ENCODE measurements around the gene MRPL20.
"Not testable (repeated sequence)": the region's sequence is repeated elsewhere in the genome, so short reads cannot be mapped to it uniquely, and the experiment has no call there.

MRPL20 gene

DNA sequence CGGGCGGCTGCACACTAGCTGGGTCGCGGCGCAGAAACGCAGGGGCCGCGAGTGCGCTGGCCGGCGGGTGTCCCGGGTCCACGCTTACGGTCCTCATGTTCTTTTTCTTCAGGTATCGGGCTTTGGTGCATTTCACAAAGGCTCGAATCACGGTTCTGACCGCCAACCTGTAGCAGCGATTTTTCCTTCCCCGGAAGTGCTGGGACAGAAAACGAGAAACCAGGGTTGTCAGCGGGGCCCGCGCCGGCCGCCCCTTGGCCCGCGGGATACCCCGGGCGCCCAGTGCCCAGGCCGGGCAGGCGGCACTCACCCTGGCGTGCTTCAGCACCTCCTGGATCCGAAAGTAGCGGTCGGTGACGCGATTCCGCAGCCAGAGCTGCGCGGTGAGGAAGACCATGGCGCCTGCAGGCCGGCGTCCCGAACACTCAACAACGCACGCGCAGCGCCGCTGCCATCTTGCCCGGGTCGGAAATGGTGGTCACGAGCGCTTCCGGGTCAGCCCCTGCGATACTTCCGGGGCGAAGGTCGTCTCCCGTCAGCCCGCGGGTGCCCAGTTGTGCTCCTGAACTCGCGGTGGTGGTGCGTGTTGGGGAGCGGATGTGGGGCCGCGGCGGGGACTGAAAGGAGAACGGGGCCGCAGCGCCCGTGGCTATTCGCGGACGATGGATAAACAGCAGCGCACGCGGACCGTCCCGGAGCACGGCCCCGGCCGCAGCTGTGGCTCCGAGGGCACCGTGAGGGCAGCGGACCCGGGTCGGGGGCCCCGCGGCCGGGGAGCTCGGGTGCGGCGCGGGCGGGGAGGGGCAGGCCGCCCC is at the start of gene MRPL20:
Gene MRPL20, minus strand, starts transcription at position 473 of the 815 bp plus-strand sequence. Its CDS starts 76 bp downstream, at position 397.
- peak; percentile 87 for DNase-seq (ENCODE audit: low spot score)

DNA sequence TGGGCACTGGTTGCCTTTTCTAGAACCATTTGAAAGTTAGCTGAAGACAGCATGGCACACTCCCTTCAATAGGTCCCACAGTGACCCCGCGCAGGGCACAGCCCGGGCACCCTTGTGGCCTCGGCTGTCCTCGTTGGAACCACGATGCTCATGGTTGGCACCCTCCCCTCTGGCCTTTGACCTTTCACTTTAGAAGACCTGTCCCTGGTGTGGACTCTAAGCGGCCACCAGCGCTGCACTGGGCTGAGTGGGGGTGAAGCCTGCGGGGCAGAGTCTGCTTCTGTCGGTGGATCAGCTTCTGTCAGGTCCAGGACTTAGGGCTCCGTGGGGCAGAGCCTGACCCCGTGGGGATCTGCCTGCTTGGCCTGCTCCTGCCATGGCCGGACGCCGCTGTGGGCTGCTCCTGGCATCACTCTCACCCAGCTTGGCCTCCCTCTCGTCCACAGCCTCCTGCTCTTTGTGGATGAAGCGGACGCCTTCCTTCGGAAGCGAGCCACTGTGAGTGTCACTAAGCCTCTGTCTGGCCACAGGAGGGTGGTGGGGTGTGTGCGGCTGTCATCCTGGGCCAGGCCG is 49.7 kb upstream of the MRPL20 start:
- not testable (repeated sequence) for DNase-seq (ENCODE audit: low spot score)

DNA sequence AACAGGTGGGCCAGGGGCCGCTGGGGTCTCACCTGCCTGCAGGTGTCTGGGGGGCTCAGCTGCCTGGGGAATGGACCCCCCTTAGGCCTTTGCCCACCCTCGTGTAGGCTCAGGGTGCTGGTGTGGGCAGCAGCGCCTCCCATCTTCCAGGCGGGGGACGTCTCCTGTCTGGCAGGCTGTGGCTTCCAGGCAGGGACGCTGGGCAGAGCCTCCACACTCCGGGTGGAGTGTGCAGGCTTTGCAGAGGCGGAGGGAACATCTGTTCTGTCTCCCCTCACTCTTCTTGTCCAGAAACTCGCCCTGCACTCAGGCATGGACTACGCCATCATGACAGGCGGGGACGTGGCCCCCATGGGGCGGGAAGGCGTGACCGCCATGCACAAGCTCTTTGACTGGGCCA is 48.8 kb upstream of the MRPL20 start:
- DNase-seq (ENCODE audit: low spot score), result not testable (repeated sequence)

DNA sequence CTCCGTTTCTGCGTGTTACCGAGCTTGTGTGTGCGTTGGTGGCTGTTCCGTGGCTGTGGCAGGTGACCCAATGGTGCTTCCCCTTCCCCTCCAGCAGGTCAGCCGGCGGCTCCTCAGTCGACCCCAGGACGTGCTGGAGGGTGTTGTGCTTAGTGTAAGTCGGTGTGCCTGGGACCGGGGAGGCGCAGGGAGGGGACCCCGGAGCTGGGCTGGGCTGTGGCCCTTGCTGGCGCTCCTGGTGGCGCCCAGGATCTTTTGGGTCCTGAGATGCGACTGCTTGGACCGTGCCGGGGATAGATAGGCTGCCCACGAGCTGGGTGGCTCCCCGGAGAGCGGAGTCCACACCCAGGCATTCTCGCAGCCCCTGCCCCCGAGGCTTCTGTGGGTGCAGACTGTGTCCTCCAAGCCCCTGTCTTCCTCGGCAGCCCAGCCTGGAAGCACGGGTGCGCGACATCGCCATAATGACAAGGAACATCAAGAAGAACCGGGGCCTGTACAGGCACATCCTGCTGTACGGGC is 48.3 kb upstream of the MRPL20 start:
- no peak for DNase-seq (ENCODE audit: low spot score)

DNA sequence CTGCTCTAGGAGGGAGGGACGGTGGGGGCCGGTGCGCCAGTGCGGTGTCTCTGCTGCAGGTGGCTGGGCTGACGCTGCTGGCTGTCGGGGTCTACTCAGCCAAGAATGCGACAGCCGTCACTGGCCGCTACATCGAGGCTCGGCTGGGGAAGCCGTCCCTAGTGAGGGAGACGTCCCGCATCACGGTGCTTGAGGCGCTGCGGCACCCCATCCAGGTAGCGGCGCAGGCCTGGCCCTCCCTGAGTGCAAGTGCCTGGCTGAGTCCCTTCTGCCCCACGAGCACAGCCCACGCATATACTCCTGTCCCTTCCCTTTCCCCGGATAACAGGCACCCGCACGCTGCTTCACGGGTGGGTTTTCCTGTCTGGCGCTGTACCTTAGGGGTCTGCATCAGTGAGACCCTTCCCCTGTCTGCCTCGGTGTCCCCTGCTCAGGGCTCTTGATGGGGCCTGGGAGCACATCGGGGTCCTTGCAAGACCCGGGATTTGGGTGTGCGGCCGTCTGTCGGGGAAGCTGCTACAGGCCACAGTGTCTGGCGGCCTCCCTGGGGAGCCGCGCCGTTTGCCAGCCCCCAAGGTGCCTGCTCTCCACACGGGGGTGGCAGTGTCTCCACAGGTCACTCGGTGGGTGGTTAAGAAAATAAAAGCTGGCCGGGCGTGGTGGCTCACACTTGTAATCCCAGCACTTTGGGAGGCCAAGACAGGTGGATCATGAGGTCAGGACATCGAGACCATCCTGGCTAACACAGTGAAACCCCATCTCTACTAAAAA is 47.4 kb upstream of the MRPL20 start:
- DNase-seq (ENCODE audit: low spot score), result not testable (repeated sequence)

DNA sequence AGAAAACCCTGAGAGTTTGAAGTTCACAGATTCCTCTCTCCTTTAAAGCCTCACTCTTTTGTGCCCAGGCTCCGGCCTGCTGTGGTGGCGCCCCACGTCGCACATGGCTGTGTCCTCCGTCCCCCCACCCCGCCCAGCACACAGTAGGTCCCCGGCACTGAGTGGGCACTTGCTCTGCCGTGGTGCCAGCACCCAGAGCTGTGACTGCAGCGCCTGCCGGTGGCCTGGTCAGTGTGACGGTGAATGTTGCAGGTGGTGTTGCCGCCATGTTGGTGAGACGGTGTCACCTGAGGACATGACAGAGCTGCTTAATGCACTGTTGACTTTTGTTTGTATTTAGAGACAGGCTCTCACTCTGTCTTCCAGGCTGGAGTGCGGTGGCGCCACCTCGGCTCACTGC is 45.8 kb upstream of the MRPL20 start:
- DNase-seq (ENCODE audit: low spot score), result no peak

DNA sequence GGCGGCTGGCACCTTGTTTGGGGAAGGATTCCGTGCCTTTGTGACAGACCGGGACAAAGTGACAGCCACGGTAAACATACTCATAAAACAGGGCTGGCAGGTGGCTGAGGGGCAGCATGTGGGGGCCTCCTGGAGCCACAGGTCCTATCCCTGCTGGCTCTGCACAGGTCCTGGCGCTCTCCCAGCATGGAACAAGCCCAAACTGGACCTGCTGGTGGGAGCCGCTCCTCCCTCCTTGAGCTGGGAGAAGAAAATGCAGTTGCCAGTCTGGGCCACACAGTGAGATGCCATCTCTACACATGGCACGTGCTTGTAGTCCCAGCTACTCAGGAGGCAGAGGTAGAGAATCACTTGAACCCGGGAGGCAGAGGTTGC is 45.3 kb upstream of the MRPL20 start:
- DNase-seq (ENCODE audit: low spot score), result not testable (repeated sequence)

DNA sequence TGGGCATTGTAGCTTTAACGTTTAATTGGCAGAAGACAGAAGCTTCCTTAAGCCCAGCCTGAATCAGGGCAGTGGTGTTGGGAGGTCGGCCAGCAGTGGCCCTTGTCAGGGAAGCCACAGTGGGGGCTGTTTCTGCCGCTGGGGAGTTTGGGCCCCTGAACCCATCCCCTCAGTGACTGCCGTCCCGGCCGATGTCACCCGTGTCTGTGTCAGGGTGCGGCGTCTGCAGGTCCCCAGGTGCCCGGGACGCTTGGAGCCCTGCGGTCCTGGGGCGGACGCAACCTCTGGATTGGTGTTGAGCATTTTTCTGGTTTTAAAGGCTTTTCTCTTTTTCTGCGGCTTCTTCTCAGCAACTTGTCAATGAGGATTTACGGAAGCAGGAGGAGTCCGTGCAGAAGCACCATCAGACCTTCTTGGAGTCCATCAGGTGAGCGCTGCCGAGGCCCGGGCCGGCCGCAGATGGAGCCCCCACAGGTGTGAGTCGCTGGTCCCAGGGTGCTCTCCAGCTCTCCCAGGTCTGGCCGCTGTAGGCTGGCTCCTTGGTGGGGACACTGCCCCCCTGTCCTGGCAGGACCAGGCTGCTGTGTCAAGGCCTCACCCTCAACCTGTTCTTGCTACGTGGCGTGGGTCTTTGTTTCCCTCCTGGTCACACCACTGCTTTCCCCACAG is 44.7 kb upstream of the MRPL20 start:
- DNase-seq (ENCODE audit: low spot score), result no peak

DNA sequence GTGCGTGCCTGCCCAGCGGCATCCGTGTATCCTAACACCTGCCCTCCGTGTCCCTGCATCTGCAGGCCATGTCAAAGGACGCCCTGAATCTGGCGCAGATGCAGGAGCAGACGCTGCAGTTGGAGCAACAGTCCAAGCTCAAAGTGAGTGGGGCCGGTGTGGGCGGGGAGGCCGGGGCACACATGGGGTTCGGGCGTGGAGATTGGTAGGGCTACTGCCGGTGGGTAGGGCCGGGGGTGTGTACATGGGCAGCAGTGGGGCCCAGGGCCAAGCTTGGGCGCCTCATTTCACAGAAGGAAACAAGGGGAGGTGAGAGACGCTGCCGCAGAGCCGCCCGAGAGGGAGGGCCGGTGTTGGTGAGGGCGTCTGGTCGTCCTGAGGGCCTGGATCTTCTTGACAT is 43.5 kb upstream of the MRPL20 start:
- DNase-seq (ENCODE audit: low spot score), result not testable (repeated sequence)

DNA sequence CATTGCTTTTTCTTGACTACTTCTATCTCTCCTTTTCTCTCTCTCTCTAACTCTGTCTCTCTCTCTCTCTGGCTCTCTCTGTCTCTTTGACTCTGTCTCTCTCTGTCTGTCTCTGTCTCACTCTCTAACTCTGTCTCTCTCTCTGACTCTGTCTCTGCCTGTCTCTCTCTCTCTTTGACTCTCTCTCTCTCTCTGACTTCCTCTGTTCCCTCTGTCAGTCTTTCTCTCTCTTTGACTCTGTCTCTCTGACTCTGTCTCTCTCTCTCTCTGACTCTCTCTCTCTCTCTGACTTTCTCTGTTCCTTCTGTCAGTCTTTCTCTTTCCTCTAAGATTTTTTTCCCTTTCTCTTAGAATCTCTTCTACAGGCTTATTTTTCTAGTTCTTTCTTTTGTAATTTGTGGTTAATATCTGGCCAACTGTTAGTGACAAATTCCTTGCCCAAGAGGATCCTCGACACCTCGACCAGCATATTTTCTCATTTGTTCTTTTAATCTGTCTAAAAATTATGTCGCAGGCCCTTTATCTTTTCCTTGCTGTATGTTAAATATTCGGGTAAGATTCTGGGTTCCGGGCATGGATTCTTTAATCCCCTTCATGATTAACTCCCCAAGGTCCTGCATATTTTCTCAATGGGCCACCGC is 42.1 kb upstream of the MRPL20 start, which contains the start of gene ATAD3C:
Gene ATAD3C, plus strand, starts transcription at position 591 of the 641 bp plus-strand sequence. CDS start 995 bp downstream, outside the sequence.
- no peak for DNase-seq (ENCODE audit: low spot score)

DNA sequence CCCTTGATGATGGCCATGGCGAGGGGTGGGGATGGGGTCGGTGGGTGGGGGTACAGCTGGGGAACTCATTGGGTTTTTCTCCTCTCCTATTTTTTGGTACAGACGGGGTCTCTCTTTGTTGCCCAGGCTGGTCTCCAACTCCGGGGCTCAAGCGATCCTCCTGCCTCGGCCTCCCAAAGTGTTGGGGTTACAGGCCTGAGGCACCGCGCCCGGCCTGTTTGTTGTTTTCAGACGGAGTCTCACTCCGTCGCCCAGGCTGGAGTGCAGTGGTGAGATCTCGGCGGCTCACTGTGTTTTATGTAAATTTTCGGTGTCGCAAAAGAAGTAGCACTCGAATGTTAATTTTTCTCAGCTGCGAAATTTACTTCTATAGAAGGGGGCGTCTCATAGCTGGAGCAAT is 39.5 kb upstream of the MRPL20 start:
- DNase-seq (ENCODE audit: low spot score), result not testable (repeated sequence)

DNA sequence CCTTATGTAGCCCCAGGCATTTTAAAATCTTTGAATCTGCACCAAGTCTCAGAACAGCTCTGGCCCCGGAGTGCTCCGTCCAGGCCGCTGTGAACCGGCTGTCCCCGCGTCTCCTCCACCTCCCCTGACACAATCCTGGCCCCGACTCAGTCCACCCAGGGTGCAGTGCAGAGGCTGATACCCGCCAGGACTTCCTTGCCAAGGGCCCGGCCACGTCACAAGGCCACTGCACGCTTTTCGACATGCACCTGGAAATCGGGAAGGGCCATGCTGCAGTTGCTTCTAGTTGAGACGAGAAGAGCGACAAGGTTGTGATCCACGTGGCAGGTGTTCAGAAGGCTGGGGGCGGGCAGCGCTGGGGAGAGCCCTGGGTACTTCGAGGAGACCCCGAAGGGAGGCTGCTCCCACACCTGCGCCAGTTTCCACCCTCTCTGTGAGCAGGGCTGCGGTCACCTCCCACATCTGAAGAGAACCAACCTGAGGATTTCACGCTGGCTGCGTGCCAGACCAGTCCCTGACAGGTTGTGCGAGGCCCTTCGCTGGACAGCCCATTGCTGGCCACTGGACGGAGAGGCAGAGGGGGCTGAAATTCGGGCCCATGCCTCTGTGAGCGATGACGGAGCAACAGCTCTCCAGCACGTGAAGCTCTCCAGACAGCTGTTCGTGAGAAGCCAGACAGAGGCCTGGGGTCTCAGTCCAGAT is 35.1 kb upstream of the MRPL20 start:
- DNase-seq (ENCODE audit: low spot score), result no peak

DNA sequence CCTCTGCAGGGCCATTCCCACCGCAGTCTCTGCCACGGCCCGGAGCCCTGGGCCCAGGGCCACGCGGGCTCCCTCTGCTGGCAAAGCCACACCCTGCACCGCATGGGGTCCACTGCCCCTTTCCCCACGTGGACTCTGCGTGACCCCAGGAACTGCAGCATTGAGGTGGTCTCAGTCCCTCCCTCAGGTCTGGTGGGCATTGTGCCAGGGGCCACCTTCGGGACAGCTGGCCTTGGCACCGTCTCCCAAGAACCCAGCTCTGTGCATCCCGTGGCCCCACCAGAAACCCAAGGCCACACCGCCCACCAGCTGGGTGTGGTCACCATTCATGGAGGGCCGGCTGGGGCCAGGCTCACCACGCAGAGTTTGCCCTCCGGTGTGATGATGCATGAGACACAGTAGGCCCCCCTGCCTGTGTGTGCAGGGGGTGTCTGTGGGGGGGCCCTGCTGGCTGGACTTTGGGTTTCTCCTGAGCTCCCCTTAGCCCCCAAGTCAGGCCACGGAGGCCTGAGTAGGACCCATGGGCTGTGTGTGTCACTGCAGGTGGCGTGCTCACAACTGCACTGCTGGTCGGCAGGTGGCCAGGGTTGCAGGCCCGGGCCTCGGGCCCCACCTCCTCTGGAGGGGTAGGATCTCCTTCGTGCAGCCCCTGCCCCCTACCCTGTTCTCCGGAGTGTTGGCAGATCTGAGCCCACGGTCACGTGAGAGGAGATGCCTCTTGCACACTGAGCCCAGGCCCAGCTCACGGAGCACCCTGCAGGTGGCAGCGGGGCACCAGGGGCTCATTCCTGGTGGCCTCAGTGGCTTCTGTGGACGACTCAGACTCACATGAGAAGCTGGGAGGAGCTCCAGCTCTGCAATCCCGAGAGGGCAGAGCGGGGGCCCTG is 34.2 kb upstream of the MRPL20 start:
- no peak for DNase-seq (ENCODE audit: low spot score)

DNA sequence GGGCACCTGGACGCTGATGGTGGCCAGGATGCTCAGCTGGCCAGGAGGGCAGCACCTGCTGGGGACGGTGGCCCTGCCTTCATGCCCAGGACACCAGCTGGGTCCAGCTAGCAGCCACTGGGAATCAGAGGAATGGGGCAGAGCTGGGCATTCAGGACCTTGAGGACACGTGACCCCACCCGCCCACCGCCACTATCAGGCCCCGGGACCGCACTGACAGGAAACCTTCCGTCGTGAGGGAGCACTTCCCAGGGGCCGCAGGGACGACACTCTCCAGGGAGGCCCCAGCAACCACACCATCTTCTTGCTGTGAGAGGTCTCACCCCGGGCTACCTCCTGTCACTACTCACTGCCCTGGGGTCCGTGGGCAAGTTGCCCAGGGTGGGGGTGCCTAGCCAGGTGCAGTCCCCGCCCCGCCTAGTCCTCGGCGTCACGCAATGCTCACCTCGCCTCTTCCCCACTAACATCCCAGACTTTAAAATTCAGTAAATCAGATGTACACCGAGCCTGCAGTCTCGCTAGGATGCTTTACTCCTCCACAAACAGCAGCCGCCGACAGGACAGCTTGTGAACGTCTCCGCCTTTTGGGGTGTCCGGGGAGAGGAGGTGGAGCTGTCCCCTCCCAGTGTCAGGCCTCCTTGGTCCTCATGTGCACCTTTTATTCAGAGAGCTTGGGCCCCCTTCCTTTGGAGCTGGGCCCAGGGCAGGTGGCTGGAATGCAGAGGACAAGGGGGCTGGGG is 33.3 kb upstream of the MRPL20 start:
- DNase-seq (ENCODE audit: low spot score), result no peak

DNA sequence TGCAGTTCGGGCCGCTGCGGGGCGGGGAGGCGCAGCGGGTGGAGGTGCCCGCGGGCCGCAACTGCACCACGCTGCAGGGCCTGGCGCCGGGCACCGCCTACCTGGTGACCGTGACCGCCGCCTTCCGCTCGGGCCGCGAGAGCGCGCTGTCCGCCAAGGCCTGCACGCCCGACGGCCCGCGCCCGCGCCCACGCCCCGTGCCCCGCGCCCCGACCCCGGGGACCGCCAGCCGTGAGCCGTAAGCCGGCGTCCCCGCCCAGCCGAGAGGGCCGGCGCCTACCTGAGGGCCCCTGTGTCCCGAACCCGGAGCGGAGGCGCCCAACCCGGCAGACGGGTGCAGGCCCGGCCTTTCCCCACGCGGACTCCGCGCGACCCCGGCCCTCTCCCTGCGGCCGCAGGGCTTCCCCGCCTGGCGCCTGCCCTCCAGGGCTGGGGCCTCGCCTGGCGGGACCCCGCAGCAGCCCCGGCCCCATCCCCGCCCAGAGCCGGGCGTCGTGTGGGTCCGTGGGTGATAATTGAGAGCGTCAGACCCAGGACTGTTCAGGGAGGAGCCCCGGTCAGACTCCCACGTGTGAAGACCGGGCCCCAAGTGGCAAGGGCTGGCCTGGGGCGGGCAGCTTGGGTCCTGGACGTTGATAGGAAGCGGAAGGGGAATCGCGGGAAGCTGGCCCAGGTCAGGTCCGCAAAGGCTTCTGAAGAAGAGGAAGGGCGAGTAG is 32.6 kb upstream of the MRPL20 start:
- DNase-seq (ENCODE audit: low spot score), result no peak

DNA sequence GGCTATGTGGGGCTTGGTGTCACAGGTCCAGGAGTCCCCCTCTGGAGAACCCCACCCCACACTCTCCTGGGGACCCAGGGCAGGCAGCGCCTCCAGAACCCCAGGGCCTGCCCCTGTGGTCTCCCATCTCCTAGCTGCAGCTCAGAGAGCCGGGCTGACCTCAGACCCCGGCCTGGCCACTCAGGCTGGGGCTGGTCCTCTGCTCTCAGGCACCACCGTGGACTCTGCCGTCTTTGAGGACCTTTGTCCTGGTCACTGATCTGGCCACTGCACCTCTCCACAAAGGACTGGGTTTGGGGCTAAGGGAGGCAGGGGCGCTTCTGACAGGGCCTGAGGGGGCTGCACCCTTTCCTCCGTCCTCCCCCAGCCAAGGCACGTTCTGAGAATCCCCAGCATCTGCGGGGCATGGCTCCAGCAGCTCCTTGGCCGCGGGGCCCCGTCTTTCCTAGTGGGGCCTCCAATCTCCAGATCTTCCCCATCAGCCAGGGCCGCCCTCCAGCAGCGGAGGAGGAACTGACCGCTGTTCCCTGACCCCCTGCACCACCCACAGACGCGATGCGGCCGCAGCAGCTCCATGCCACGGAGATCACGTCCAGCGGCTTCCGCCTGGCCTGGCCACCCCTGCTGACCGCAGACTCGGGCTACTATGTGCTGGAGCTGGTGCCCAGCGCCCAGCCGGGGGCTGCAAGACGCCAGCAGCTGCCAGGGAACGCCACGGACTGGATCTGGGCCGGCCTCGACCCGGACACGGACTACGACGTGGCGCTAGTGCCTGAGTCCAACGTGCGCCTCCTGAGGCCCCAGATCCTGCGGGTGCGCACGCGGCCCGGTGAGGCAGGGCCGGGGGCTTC is 31.7 kb upstream of the MRPL20 start:
- no peak for DNase-seq (ENCODE audit: low spot score)

DNA sequence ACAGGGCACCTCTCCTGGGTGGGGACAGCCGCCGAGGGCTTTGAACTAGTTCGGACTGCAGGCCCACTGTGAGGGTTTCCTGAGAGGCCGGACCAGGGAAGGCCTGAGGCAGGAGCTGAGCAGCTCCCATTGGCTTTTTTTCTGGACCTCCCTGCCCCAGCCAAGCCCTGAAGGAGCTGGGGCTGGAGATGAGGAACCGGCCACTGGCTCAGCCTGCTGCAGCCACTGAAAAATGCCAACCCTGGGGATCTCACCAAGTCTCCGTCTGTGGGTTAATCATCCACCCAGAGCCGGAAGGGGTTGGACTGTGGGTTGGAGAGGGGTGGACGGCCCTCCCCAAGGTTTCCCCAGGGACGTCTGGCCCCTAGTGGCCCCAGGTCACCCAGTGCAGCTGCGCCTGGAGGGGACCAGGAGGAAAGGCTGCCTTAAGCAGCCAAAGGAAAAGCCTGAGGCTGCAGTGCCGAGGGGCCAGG is 30.8 kb upstream of the MRPL20 start:
- DNase-seq (ENCODE audit: low spot score), result no peak

Data from pons (tissue), 1 donor.